Epithelial cell of proximal tubule (primary cell): ENCODE measurements around the gene DPM1. TPM values are rescaled to one million over a fixed set of nuclear protein-coding genes. Genes with fewer than 3 reads are reported as not detected.

ENCODE experiments used
- DNase-seq: peaks from one replicate; pipeline ENCODE4 v3.0.0-alpha.2; 2011; ENCODE audit warnings: low read depth
- H3K4me3 ChIP-seq: 2 replicates; pipeline ENCODE4 v1.5.1; 2011; ENCODE audit warnings: low read depth, mild to moderate bottlenecking, low read length
- total RNA-seq: library from RNA; depleted of rRNA; stranded (reverse); fragments of >200 nt; gene quantifications from 2 replicates; pipeline ENCODE4 v1.2.3, GENCODE V29; 2015
- TF ChIP-seq, protein P1 (sequence below): conservative IDR thresholded peaks from 2 replicates; pipeline ENCODE4 v1.5.1; 2012; ENCODE audit warnings: low read depth, mild to moderate bottlenecking, low read length

DPM1 gene
- total RNA-seq, 1 donor from 2014 or later: 74.3 TPM

DNA sequence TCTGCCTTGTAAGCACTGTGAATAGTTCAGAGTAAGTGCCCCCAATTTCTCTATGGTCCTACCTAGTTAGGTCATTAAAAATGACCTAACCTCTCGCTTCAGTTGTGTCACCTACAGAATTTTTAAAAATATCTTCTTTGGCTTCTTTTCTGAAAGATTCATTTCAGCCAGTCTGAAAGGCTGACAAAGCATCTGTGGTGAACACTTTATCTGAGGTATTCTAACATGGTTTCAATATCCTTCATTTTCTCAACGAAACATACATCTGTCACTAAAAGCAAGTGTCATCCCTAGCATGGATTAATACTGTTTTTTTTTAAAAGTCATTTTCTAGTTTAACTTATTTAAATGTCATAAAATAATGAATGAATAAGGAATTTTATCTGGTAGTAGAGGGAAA, 5.1 kb downstream of the DPM1 start:
- TF ChIP-seq, protein P1, sequence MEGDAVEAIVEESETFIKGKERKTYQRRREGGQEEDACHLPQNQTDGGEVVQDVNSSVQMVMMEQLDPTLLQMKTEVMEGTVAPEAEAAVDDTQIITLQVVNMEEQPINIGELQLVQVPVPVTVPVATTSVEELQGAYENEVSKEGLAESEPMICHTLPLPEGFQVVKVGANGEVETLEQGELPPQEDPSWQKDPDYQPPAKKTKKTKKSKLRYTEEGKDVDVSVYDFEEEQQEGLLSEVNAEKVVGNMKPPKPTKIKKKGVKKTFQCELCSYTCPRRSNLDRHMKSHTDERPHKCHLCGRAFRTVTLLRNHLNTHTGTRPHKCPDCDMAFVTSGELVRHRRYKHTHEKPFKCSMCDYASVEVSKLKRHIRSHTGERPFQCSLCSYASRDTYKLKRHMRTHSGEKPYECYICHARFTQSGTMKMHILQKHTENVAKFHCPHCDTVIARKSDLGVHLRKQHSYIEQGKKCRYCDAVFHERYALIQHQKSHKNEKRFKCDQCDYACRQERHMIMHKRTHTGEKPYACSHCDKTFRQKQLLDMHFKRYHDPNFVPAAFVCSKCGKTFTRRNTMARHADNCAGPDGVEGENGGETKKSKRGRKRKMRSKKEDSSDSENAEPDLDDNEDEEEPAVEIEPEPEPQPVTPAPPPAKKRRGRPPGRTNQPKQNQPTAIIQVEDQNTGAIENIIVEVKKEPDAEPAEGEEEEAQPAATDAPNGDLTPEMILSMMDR: no peak
- DNase-seq: no peak
- H3K4me3 ChIP-seq: no peak overlapping the region

DNA sequence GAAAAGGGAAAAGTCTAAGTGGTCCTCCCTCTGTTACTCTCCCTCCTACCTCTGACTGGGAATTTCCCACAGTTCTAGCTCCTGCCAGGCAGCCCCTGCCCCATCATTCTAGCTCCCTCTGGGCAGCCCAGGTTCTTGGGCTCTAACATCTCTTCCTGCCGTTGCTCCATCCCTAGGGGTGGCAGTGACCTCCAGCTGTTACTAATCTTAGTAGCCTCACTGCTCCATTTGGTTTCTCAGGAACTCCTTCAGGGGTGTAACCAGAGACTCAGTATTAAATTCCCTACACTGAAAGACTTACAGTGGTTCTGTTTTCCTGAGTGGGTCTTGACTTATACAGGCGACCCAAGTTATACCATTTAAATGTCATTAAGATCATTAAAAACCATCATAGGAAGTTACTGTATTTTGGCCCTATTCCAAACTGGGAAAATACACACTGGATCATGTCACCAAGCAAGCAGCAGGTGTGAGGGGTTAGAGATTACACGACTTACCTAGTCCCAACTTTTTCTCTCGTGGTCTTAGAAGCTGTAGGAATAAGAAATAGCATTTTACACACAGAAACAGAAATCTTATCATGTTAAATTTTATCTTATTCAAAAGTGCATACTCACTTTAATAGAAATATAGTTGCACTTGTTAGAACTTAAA, 10.1 kb downstream of the DPM1 start:
- TF ChIP-seq, protein P1: no peak
- no peak for DNase-seq
- no peak overlapping the region for H3K4me3 ChIP-seq

DNA sequence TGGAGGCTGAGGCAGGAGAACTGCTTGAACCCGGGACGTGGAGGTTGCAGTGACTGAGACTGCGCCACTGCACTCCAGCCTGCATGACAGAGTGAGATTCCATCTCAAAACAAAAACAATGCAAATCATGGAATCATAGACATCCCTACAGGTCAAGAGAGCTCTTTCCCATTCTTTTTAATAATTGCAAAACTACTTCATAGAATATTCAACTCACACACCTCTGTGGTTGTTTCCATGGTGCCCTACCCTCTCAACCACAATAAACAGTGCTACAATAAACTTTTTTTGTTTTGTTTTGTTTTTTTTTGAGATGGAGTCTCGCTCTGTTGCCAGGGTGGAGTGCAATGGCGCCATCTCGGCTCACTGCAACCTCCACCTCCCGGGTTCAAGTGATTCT, 15.3 kb downstream of the DPM1 start:
- no peak for DNase-seq
- H3K4me3 ChIP-seq: no peak overlapping the region
- TF ChIP-seq, protein P1: no peak

DNA sequence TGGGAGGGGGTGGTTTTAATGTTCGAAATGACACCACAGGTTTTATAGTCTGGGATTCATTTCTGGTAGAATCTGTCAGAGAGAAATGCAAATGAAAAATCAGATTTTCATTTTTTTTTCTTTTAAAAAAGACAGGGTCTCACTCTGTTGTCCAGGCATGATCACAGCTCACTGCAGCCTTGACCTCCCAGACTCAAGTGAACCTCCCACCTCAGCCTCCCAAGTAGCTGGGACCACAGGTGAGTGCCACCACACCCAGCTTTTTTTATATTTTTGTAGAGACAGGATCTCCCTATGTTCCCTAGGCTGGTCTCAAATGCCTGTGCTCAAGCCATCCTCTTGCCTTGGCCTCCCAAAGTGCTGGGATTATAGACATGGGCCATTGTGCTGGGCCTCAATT, 24.7 kb downstream of the DPM1 start:
- DNase-seq: no peak
- TF ChIP-seq, protein P1: no peak
- no peak overlapping the region for H3K4me3 ChIP-seq

DNA sequence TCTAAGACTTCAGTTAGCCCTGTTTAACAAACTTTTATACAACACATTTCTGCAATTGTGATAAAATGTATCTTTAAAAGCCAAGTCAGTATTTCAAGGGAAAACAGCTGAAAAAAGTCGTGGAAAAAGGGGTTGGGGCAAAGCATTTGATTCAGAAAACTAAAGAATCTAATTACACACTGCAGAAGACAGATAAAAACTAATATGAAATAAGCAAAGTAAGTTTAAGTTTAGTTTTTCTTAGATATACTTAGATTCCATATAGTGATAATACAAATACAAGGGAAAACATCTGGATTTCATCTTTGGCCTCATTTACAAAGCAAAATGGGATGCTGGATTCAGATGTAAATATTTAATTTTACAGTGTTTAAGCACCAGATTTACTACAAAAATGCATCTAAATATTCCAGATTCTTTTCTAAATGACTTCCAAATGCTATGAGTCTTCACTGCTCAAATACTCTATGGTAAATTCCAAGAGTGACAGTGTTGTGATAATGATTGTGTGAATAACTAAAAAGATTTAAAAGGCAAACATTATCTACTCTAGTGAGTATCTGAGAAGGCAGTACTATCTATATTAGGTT, 25.5 kb downstream of the DPM1 start:
- H3K4me3 ChIP-seq: no peak overlapping the region
- TF ChIP-seq, protein P1: no peak
- no peak for DNase-seq

DNA sequence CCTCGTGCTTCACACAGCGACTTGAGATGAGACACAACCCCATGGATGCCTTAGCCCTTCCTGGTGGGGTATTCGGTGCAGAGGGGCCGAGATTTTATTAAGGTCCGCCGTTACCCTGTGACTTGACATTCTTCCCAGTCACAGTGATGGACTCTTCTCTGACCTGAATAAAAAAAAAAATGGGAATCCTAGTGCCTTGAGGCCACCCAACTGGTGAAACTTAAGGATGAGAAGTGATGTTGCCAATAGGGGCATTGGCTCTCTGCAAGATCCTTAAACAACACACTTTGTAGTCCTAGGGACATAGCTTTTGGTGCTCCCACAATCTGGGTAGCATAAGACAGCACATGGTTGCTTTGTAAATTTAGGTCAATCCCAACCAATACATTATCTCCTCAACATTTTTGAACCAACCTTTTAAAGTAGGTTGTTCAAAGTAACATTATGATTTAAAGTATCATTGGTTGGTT, 26.3 kb downstream of the DPM1 start:
- peak overlapping the region; percentile 57 for H3K4me3 ChIP-seq
- no peak for DNase-seq
- TF ChIP-seq, protein P1: no peak
